Upper lobe of right lung (tissue), 1 donor: ENCODE measurements around the gene NUMA1. TPM values are rescaled to one million over a fixed set of nuclear protein-coding genes. Genes with fewer than 3 reads are reported as not detected.
A peak's percentile ranks its signal among the peaks of the same experiment; 100 is the strongest.

ENCODE experiments used
- ATAC-seq: fragments of 200-7000 bp; cut with Tn5 transposase; one replicate; pipeline ENCODE4 v1.9.1; 2020; ENCODE audit warnings: mild to moderate bottlenecking, moderate library complexity
- DNase-seq: peaks from one replicate; pipeline ENCODE4 v3.0.0-alpha.2; 2020
- H3K27ac ChIP-seq: fragments of 200-600 bp; one replicate; pipeline ENCODE4 v1.8.0; 2022
- H3K27me3 ChIP-seq: fragments of 200-600 bp; one replicate; pipeline ENCODE4 v1.8.0; 2022; ENCODE audit warnings: mild to moderate bottlenecking
- H3K36me3 ChIP-seq: fragments of 200-600 bp; one replicate; pipeline ENCODE4 v1.8.0; 2022
- H3K4me1 ChIP-seq: fragments of 200-600 bp; one replicate; pipeline ENCODE4 v1.8.0; 2022
- H3K4me3 ChIP-seq: fragments of 200-600 bp; one replicate; pipeline ENCODE4 v1.8.0; 2022; ENCODE audit warnings: mild to moderate bottlenecking
- H3K9me3 ChIP-seq: fragments of 200-600 bp; one replicate; pipeline ENCODE4 v1.8.0; 2022
- CTCF ChIP-seq: fragments of 200-600 bp; IDR thresholded peaks from one replicate; pipeline ENCODE4 v1.8.0; 2022; ENCODE audit warnings: antibody characterized with exemption
- intact Hi-C: fragments of 100-400 bp; cut with DNase I; formaldehyde crosslinking; loops from one replicate; pipeline ENCODE4 v1.11.0; 2022
- total RNA-seq: library from RNA; stranded (reverse); fragmentation: NEBNext Ultra II Directional; extraction: Animal tissue kit (Norgen Biotek cat#: 25700); gene quantifications from one replicate; pipeline ENCODE4 v1.2.1, GENCODE V29; 2021
- donor health status: DM: no; HTN: yes; CAD: no; lungs with severe emphysema.

NUMA1 gene
- total RNA-seq, 1 donor from 2014 or later, result 192 TPM

GRCh38 chr11:72070491-72070890, 9.9 kb downstream of the NUMA1 start:
- no peak for TF ChIP-seq CTCF
- H3K36me3 ChIP-seq, result no peaks in the 10 kb centered on the region
- H3K4me1 ChIP-seq, result peaks cover 58% of the 10 kb centered on the region
- DNase-seq (no peak), ATAC-seq (no peak)
- peak overlapping the region; percentile 84 for H3K27ac ChIP-seq
- H3K9me3 ChIP-seq, result no peaks in the 10 kb centered on the region
- intact Hi-C loops, result no loop called here
- no peak overlapping the region for H3K4me3 ChIP-seq
- H3K27me3 ChIP-seq, result no peaks in the 10 kb centered on the region

GRCh38 chr11:72069787-72070251, 10.5 kb downstream of the NUMA1 start:
- Histone ChIP-seq H3K27me3 (no peaks in the 10 kb centered on the region), H3K27ac (peak overlapping the region; percentile 84), H3K4me1 (peaks cover 58% of the 10 kb centered on the region), H3K9me3 (no peaks in the 10 kb centered on the region), H3K36me3 (no peaks in the 10 kb centered on the region), H3K4me3 (peak overlapping the region; percentile 28)
- TF ChIP-seq CTCF, result no peak
- DNase-seq (peak; percentile 89), ATAC-seq (peak; percentile 98)
- intact Hi-C loops, result no loop called here

GRCh38 chr11:72069200-72069599, 11.1 kb downstream of the NUMA1 start:
- ATAC-seq (peak; percentile 73), DNase-seq (no peak)
- Histone ChIP-seq H3K27ac (peak overlapping the region; percentile 84), H3K4me3 (peak overlapping the region; percentile 28), H3K9me3 (no peaks in the 10 kb centered on the region), H3K36me3 (no peaks in the 10 kb centered on the region), H3K4me1 (peaks cover 58% of the 10 kb centered on the region), H3K27me3 (no peaks in the 10 kb centered on the region)
- TF ChIP-seq CTCF, result no peak
- intact Hi-C loops, result no loop called here

- H3K27ac ChIP-seq, result peak overlapping the region; percentile 5
- no peak for DNase-seq
- no peak for ATAC-seq
- intact Hi-C loops, result no loop called here
- no peak overlapping the region for H3K4me3 ChIP-seq
- peaks cover 55% of the 10 kb centered on the region for H3K4me1 ChIP-seq
- TF ChIP-seq CTCF, result no peak
- H3K36me3 ChIP-seq, result no peaks in the 10 kb centered on the region
- H3K27me3 ChIP-seq, result no peaks in the 10 kb centered on the region
- no peaks in the 10 kb centered on the region for H3K9me3 ChIP-seq
Measured at GRCh38 chr11:72067676-72068075, 12.7 kb downstream of the NUMA1 start.

GRCh38 chr11:72067266-72067665, 13.1 kb downstream of the NUMA1 start:
- Histone ChIP-seq H3K27me3 (no peaks in the 10 kb centered on the region), H3K4me3 (no peak overlapping the region), H3K4me1 (peaks cover 51% of the 10 kb centered on the region), H3K27ac (no peak overlapping the region), H3K9me3 (no peaks in the 10 kb centered on the region), H3K36me3 (no peaks in the 10 kb centered on the region)
- DNase-seq (no peak), ATAC-seq (no peak)
- TF ChIP-seq CTCF, result no peak
- intact Hi-C loops, result no loop called here

- no peak for TF ChIP-seq CTCF
- intact Hi-C loops, result no loop called here
- peaks cover 47% of the 10 kb centered on the region for H3K4me1 ChIP-seq
- H3K4me3 ChIP-seq, result no peak overlapping the region
- DNase-seq (no peak), ATAC-seq (no peak)
- no peaks in the 10 kb centered on the region for H3K36me3 ChIP-seq
- H3K9me3 ChIP-seq, result no peaks in the 10 kb centered on the region
- H3K27me3 ChIP-seq, result no peaks in the 10 kb centered on the region
- H3K27ac ChIP-seq, result no peak overlapping the region
Measured at GRCh38 chr11:72066855-72067254, 13.5 kb downstream of the NUMA1 start.
